ENCODE data around the gene AMZ2. TPM values are rescaled to one million over a fixed set of nuclear protein-coding genes. Genes with fewer than 3 reads are reported as not detected.
"Not testable (repeated sequence)": the region's sequence is repeated elsewhere in the genome, so short reads cannot be mapped to it uniquely, and the experiment has no call there.

The AMZ2 gene
- 10 to 100 TPM; 21.2 to 34.1 (median 28.2) TPM for total RNA-seq
- 10 to 100 TPM; 27.7 to 46.0 TPM for polyA plus RNA-seq

- TF ChIP-seq CTCF (IDR thresholded peaks at IDR 0.05), result no peak
- 0% methylated on average over 84 to 97 of the region's 97 CpGs for WGBS, 2 donors
- Histone ChIP-seq H3K4me3 (peak within 1 kb of the TSS; percentile 67 to 90 (median 87)), H3K4me1 (peaks cover 0 to 8% (median 0%) of the 10 kb centered on the region in 3 donors), H3K27me3 (no peaks in the 10 kb centered on the region), H3K27ac (peak within 1 kb of the TSS; percentile 76 to 95 (median 92)), H3K9me3 (no peaks in the 10 kb centered on the region), H3K36me3 (peaks cover 0 to 12% (median 0%) of the 10 kb centered on the region in 3 donors)
- intact Hi-C loops (cut with DNase I), result no loop called here
- ATAC-seq (peak; percentile 97 to 99 (median 98)), DNase-seq (peak; percentile 90 to 100 (median 98)), FAIRE-seq (no peak)
These were observed at the start of gene AMZ2 for GRCh38 chr17:68247445-68248198. AMZ2 (plus strand) TSS chr17:68248043; CDS start chr17:68250188, 2,145 bp downstream.

DNA sequence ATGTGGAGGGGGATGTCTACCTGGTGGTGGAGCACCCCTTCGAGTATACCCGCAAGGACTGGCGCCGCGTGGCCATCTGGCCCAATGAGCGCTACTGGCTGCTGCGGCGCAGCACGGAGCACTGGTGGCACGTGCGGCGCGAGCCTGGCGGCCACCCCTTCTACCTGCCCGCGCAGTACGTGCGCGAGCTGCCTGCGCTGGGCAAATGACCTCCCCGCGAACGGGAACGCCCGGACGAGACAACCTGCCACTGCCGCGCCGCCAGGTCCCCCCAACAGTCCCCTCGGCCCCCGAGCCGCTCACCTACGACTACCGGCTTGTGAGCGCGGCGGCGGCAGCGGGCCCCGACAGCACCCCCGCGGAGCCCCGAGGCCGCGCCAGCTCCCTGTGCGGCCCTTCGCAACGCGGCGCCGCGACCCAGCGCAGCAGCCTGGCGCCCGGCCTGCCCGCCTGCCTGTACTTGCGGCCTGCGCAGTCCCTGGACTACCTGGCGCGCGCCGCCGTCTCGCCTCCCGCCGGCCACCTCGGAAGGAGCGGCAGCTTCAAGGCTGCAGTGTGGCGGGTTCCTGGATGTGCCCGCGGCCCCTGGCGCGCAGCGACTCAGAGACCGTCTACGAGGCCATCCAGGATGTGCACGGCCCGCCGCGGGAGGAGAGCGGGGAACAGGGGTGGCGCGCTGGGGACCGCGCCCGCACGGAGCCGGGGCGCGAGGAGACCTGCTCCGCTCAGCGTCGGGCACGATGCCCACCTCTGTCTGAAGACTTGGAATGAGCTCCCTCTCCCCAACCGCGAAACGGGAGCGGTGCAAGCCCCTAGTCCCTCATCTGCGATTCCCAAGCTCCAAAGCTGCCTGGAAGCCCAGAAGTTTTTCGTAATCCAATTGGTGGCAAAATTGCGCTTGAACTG, 48.7 kb upstream of the AMZ2 start:
- intact Hi-C loops (cut with DNase I), result no loop called here
- Histone ChIP-seq H3K9me3 (no peaks in the 10 kb centered on the region), H3K36me3 (no peaks in the 10 kb centered on the region), H3K27ac (no peak overlapping the region), H3K4me1 (peaks cover 0 to 26% (median 17%) of the 10 kb centered on the region in 3 donors), H3K4me3 (peak overlapping the region in 2 of 4 donors; percentile 23 to 39), H3K27me3 (peaks cover 0 to 25% (median 3%) of the 10 kb centered on the region in 4 donors)
- ATAC-seq (peak; percentile 18 to 49 (median 28)), DNase-seq (peak in 4 of 6 donors; percentile 36 to 75 (median 55)), FAIRE-seq (no peak)
- 2 to 3% methylated on average over 86 to 101 of the region's 101 CpGs for WGBS, 2 donors
- TF ChIP-seq CTCF (IDR thresholded peaks at IDR 0.05), result no peak

- peak in 3 of 6 donors; percentile 42 to 60 (median 46) for DNase-seq
- WGBS, 2 donors, result 3% methylated on average over 30 of the region's 30 CpGs
- no peaks in the 10 kb centered on the region for H3K36me3 ChIP-seq
- peak in 3 of 4 donors; percentile 34 to 43 (median 38) for ATAC-seq
- H3K27ac ChIP-seq, result no peak overlapping the region
- intact Hi-C loops (cut with DNase I), result no loop called here
- H3K4me3 ChIP-seq, result peak overlapping the region in 2 of 4 donors; percentile 25 to 42
- no peak for TF ChIP-seq CTCF (IDR thresholded peaks at IDR 0.05)
- H3K4me1 ChIP-seq, result peaks cover 0 to 26% (median 17%) of the 10 kb centered on the region in 3 donors
- no peaks in the 10 kb centered on the region for H3K9me3 ChIP-seq
- no peak for FAIRE-seq
- H3K27me3 ChIP-seq, result peaks cover 0 to 25% (median 3%) of the 10 kb centered on the region in 4 donors
These were observed 47.8 kb upstream of the AMZ2 start for GRCh38 chr17:68199837-68200688.

GRCh38 chr17:68200689-68201417, 47.0 kb upstream of the AMZ2 start:
- Histone ChIP-seq H3K9me3 (no peaks in the 10 kb centered on the region), H3K4me3 (peak overlapping the region in 2 of 4 donors; percentile 25 to 42), H3K27me3 (peaks cover 0 to 25% (median 3%) of the 10 kb centered on the region in 4 donors), H3K27ac (no peak overlapping the region), H3K4me1 (peaks cover 0 to 26% (median 16%) of the 10 kb centered on the region in 3 donors), H3K36me3 (no peaks in the 10 kb centered on the region)
- WGBS, 2 donors, result 5% methylated on average over 31 of the region's 31 CpGs
- FAIRE-seq (no peak), DNase-seq (peak; percentile 56 to 92 (median 80)), ATAC-seq (peak; percentile 62 to 81 (median 69))
- intact Hi-C loops (cut with DNase I), result no loop called here
- TF ChIP-seq CTCF (IDR thresholded peaks at IDR 0.05), result peak; percentile 76 to 84 (median 80)

DNA sequence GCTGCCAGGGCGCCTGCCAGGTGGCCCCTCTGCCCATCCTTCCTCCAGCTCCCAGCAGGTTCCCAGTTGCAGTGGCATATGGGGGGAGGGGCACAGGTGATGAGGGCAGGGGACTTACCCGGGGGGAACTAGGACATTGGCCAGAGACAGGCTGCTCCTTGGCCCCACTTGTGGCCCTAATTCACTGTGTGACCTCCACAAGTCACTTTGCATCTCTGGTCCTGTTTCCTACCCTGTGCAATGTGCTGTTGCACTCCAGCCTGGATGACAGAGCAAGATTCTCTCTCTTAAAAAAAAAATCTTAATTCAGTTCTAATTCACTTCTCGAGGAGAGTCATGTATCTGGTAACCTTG, 46.4 kb upstream of the AMZ2 start:
- FAIRE-seq; ATAC-seq; H3K9me3 ChIP-seq; H3K27ac ChIP-seq; intact Hi-C loops (cut with DNase I); H3K36me3 ChIP-seq; DNase-seq; H3K4me3 ChIP-seq: not testable (repeated sequence)
- 34 to 39% methylated on average over 3 of the region's 3 CpGs for whole genome bisulfite sequencing, 2 donors
- H3K27me3 ChIP-seq, result peaks cover 0 to 25% (median 3%) of the 10 kb centered on the region in 4 donors
- peaks cover 0 to 21% (median 11%) of the 10 kb centered on the region in 3 donors for H3K4me1 ChIP-seq

- H3K27me3 ChIP-seq, result peaks cover 0 to 16% (median 3%) of the 10 kb centered on the region in 4 donors
- WGBS, 2 donors, result 67 to 88% methylated on average over 2 of the region's 2 CpGs
- H3K9me3 ChIP-seq; intact Hi-C loops (cut with DNase I); H3K36me3 ChIP-seq; FAIRE-seq; H3K4me3 ChIP-seq; DNase-seq; ATAC-seq; H3K27ac ChIP-seq: not testable (repeated sequence)
- H3K4me1 ChIP-seq, result peaks cover 0 to 14% (median 6%) of the 10 kb centered on the region in 3 donors
These were observed 45.5 kb upstream of the AMZ2 start for GRCh38 chr17:68202321-68202720.
